GM18498 (cell line): ENCODE data around the gene HES2.
"Not testable (repeated sequence)": the region's sequence is repeated elsewhere in the genome, so short reads cannot be mapped to it uniquely, and the experiment has no call there.

ENCODE experiments used
- ATAC-seq: cut with Tn5 transposase; IDR thresholded peaks from one replicate; pipeline ENCODE4 v1.9.1; 2021; ENCODE audit warnings: mild to moderate bottlenecking, moderate library complexity; ENCODE audit not compliant: unreplicated experiment

Gene HES2

DNA sequence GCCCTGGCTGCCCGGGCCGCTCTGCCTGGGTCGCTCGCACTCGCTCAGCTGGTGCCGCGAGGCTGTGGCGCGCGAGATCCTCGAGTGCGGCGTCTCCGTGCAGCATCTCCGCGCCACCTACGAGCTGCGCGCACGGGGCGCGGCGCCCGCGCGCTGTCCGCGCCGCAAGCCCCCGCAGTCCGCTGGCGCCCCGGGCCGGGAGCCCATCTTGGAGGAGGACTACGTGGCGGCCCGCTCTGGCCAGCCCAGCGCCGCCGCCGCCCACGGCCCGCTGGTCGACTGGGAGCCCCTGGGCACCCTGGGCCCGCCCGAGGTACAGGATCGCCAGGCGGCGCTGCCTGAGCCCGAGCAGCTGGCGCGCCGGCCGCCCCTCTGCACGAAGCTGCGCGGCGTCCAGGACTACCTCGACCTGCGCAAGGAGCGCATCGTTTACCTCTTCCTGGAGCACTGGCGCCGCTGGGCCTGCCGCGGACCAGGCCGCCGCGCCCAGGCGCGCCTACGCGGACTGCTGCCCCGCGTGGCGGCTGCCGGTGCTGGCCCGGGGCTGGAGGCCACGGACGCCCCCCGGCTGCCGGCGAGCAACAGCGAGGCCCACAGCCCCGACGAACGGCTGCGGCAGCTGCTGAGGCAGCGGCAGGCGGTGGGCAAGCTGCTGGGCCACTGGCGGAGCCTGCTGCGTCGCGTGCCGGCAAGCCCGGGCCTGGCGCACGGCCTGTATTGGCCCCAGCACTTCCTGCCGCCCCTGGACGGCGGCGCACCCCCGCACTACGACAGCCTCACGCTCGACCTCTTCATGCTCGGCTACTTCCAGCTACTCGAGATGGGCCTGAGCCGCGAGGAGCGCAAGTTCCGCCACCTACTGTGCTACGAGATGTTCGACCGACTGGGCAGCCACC is 35.4 kb upstream of the HES2 start:
- no peak for ATAC-seq

DNA sequence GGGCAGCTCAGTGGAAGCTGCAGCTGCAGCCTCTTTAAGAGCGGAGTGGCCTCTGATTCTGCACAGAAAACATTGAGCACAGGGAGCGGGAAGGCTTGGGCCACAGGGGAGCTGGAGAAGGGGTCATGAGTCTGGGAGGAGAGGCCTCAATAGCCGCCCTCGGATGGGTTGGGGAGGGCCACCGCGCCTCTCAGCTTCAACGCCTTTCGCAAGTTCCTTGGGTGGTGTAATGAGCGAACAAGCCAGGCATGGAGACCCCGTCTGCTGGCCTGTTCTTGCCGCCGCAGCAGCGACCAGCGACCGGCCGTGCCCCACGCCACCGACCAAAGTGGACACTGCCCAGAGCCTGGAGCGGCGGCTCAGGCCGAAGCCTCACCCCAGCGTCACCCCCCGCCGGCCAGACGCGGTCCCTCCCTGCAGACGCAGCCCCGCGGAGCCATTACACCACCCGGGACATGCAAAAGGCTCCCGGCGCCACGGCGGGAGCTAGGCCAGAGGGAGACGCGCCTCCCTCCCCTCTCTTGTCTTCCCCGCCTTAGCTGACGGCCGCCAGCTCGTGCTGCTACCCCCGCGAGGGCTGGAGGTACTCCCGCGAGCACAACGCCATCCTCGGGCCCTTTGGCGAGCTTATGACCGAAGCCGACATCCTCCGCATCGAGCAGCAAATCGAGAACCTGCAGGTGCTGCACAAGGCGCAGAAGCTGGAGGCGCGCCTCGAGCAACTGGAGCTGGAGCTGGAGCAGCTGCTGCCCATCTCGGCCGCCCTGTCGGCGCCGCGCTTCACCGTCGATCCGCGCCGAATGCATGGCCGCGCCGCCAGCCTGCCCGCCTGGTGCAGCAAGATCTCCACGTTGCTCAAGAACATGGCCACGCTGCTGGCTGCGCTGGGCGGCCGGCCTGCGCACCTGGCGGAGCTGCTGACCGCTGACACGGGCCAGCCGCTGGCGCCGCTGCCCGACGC is 34.5 kb upstream of the HES2 start:
- ATAC-seq, result not testable (repeated sequence)

DNA sequence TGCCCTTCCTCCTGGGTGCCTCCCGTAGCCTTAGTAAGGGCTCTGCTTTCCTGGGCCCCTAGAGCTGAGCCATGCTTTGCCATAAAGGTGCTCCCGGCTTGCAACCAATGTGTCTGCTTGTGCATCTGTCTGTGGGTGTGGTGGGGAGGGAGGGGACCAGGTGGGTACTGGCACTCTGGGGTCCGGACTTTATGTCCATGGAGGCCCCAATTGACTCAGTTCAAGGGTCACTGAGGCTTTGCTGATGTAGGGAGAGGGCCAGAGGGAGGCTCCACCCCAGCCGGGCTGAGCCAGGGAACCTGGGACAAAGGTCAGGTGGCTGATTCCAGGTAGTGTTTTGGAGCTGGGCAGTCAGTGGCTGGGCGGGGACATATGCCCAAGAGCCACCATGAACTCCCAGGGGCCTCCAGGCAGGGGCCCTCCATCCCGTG is 31.2 kb upstream of the HES2 start:
- ATAC-seq, result no peak

DNA sequence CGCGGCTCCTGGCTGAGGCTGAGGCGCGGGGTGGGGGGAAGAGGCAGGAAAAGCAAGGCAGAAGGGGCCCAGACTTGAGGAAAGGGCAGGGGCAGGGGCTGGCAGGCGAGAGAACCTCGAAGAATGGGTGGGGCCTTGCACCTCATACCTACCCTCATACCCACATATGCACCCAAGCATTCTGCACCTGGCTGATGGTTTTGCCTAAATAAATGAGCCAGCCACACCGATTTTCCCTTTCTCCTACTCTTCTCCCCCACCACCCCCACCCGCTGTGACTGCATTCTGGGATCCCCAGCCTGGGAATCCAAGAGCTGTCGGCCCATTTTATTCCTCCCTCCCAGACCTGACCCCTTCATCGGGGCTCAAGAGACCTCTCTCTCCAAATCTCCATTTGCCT is 30.8 kb upstream of the HES2 start:
- ATAC-seq, result not testable (repeated sequence)

DNA sequence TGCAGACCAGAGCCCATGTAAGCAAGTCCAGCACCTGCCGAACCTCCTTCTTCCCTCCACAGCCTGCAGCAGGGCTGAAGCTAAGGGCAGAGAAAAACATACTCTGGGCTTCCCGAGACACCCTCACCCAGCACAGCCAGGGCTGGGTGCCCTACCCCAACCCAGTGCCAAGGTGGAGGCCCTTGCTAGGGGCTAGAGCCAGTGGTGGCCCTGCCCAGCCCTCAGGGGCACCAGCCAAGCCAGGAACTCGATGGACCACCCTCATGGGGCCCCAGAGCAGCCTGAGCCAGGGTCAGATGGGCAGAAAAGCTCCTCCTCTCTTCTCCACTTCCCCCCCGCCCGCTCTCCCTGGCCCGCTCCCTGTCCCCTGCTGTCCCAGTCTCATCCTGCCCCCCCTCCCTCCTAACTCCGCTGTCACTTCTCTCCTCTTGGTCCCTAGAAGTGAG is 30.3 kb upstream of the HES2 start:
- no peak for ATAC-seq

DNA sequence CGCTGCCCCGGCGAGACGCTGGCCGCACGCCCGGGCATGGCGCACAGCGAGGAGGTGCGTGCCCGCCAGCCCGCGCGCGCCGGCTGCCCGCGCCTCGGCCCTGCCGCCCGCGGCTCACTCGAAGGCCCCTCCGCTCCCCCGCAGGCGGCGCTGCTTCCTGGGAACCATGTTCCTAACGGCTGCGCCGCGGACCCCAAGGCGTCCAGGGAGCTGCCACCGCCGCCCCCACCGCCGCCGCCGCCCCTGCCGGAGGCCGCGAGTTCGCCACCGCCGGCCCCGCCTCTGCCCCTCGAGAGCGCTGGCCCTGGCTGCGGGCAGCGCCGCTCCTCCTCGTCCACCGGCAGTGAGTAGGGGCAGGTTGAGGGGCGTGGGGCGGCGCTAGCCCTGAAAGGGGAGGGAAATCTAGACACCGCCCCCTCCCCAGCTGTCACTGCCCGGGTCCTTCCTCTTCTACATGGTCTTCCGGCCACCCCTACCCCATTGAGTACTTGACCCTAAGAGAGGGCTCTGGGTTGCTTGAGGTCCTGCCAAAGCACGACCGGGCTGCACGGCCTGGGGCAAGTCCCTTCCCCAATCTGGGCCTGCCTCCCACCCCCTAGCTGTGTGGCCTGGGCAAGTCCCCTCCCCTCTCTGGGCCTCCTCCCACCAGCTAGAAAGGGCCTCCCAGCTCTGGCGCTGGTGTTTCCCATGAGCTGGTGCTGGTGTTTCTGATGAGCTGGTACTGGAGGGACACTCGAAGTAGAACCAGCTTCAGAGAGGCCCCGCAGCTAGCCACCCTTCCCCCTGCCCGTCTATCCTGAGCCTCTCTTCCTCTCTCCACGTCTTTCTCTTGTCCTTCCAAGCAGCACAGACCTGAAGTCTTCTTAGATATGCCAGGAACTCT is 29.3 kb upstream of the HES2 start:
- ATAC-seq, result no peak

DNA sequence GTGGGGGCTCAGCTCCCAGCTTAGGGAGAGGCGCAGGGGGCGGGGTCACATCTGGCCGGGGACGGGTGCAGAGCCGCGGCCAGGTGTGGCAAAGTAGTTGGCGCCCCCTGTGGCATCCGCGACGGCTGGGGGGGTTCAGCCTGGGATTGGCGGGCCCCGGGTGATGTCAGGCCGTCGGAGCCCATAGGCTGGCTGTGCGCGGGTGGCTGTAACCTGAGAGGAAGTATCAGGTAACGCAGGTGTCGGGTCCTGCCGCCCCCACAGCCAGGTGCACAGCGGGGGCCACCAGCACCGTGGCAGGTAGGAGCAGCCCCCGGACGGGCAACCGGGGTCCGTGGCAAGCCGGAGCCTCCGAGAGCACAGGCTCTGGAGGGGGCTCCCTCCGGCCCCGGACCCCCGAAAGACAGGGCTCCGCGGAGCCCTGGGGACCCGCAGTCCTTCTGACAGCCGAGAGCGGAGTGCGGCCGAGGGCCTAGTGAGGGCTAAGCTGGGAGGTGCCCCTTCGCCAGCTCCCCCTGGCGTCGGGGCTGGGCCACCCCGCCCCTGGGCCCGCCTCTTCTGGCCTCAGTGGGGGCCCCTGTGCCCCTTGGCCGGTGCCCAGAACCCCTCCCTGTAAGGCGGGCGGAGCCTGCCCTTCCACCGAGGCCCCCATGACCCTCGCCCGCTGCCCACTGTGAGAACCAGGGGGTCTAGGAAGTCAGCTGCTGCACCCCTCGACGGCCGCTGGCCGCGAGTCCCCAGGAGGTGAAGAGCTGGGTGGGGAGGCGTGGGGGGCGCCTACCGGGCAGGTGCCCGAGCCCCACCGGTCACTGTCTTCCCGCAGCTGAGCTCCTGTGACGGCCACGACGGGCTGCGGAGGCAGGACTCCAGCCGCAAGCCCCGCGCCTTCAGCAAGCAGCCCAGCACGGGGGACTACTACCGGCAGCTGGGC is 28.4 kb upstream of the HES2 start:
- no peak for ATAC-seq

DNA sequence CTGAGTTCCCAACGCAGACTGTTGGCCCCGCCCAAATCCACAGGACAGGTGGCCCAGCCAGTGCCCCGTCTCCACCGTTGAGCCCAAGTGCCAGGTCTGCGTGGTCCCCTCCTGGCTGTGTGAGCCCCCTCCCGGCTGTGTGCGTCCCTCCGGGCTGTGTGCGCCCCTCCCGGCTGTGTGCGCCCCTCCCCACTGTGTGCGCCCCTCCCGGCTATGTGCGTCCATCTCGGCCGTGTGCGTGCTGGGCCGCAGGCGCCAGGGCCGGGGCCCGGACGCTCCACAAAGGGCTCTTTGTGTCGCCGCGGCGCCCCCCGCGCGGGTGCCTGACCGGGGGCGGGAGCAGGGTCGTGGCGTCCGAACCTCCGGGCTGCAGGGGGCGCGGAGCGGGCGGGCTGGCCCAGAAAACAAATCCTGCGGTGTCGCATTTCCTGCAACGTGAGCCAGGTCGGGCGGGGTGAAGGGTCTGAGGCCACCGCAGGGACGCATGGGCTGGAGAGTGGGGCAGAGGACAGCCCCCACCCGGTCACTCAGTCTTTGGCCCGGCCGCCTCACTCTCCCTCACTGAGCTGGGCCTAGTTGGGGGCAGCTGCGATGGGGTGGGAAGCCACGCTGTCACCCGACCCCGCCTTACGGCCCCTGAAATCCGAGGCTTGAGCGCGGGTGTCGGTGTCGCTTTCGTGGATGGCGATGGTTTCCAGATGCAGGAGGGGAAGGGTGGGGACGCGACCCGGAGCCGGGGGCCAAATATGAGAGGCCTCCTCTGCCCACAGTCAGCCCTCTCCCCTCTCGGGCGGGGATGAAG is 27.5 kb upstream of the HES2 start:
- ATAC-seq, result no peak

DNA sequence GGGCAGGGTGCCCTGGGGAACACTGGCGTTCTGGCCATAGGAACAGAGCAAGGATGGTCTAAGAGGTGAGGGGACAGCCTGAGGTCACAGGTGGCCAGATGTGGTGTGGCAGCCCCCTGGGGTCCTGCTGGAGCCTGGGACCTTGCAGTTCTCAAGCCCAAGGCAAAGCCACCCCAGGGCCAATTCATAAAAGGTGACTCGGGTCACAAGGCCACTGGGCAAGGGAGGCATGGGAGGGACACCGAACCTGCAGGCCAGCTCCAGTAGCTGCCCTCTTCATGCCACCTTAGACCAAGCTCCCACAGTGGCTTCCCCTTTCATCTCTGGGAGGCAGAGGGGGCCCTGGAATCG is 26.9 kb upstream of the HES2 start:
- ATAC-seq, result no peak

DNA sequence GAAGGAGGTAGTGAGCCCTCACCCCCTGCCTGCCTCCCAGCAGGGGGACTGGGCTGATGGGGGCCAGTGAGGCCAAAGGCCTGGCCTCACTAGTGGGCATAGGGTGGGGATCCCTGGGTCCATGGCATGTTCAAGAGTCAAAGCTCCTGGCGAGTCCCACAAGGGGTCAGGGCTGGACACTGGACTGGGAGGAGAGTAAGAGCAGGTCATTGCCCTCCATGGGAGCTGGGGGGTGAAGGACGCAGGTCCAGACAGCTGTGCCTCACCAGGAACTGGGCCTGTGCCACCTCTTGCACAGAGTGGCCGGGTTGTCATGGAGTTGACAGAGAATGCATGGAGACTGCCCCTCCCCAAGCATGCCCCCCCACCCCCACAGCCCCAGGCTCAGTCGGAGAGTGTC is 26.2 kb upstream of the HES2 start:
- ATAC-seq, result not testable (repeated sequence)

DNA sequence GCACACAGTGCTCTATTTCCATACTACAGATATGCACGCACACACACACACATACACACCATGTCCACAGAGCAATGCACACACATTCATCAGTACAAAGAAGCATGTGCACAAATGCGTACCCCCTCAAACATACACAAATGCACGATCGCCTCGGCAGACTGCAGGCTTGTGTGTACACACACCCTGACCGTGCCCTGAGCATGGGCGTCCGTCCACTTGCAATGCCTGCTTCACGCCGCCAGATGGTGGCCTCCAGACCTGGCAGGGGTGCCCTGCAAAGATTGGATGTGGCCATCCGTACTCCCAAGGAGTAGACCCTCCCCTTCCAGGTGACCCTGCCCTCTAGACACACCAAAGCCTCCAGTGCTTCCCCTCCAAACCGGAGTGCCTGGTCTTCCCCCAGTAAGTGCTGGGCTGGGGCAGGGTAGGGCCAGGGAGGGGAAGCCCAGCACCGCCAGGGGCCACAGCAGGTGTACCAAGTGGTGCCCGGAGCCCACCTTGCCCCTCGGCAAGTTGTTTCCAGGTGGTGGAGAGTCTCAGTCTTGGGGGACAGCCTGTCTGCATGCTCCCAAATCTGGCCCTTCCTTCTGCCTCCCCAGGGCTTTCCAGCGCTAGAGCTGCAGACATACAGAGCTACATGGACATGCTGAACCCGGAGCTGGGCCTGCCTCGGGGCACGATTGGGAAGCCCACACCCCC is 25.5 kb upstream of the HES2 start:
- no peak for ATAC-seq

DNA sequence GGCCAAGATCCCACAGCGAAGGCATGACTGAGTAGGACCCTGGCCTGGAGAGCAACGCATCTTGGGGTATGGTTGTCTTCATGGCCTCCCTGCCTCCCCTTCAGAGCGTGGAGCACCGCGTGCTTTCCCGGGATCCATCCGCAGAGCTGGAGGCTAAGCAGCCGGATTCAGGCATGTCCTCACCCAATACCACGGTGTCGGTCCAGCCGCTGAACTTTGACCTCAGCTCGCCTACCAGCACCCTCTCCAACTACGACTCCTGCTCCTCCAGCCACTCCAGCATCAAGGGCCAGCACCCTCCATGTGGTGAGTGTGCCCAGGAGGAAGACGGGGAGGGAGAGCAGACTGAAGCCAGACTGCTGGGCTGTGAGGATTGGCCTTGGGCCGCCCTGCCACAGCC is 24.7 kb upstream of the HES2 start:
- no peak for ATAC-seq

DNA sequence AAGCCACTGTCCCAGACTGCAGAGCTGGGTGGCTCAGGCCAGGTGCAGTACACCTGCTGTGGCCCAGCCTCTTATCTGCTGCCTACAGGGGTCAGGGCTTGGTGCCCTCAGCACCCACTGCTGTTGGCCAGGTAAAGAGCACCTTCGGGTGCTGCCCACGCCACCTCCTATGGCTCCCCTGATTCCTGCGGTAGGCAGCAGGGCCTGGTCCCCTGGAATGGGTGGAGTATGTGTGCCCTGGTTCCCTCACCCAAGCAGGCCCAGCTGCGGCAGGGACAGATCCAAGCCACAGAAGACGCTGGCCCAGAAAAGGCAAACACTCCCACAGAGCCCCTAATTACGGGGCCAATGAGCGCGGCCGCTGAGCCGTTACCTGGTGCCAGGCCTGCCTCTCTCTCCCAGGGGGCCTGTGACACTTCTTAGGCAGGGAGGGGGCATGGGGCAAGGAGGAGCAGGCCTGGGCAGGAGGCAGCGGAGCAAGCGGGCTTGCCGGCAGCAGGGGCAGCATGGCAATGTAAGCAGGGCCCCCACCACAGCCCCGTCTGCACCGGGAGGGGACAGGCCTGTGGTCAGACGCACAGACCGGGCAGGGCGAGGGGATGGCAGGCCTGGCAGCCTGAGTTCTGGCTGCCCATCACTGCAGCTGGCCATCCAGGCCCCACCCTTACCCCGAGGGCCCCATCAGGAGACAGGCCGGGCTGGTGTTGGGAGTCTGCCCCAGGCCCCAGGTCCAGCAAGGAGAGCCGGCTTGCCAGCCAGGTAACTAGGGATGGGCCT is 23.8 kb upstream of the HES2 start:
- ATAC-seq, result no peak

DNA sequence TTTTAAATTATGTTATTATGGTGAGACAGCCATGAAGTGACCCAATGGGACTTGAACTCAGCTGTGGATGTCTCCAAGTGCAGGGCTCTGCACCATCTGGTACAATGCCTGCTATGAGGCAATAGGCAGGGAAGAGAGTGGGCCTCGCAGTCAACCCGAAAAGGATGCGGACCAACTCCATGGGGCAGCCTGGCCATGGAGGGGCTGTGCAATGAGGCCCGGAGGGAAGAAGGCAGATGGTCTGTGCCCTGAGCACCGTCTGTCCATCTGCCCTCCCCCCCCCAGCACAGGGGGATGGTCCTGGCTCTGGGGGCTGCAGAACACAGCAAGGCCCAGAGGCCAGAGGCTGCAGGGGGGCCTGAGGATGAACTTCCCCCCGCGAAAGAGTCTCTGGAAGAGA is 21.9 kb upstream of the HES2 start:
- ATAC-seq, result no peak

DNA sequence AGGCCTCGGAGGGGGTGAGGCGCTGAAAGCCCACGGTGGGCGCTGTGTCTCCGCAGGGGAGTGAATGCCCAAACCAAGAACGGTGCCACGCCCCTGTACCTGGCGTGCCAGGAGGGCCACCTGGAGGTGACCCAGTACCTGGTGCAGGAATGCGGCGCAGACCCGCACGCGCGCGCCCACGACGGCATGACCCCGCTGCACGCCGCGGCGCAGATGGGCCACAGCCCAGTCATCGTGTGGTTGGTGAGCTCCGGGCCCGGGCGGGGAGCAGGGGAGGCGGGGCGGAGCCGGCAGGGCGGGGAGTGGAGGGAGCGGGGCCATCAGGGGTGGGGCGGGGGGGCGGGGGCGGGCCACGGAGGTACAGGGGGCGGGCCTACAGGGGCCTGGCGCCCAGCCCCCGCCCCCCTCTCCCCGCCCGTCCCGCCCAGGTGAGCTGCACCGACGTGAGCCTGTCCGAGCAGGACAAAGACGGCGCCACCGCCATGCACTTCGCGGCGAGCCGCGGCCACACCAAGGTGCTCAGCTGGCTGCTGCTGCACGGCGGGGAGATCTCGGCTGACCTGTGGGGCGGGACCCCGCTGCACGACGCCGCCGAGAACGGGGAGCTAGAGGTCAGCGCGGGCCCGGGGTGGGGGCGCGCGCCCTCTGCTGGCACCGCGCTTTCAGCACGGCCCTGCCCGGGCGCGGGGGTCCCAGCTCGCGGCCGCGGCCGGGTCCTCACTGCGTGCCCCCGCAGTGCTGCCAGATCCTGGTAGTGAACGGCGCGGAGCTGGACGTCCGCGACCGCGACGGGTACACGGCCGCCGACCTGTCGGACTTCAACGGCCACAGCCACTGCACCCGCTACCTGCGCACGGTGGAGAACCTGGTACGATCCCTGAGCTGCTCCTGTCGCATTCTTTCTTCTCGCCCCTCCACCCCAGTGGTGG is 20.7 kb upstream of the HES2 start:
- ATAC-seq, result peak; percentile 52

DNA sequence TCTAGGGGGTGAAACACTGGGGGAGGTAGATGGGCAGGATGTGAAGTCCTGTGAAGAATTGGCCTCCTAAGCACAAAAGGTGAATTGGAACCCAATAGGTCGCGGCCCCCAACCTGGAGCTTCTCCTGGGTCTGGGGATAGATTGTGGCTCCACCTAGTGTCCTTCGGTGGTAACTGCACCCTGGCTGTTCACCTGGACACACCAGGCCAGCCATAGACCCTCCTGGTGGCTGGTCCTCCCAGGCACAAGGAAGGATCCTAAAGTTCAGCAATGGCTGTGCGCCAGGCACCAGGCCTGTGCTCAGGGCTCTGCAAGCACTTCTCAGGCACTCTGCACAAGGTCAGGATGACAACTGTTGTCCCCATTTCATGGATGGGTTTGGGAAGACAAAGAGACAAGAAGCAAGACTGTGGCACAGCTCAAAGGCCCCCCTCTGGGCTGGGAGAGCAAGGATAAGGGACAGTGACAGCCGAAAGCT is 18.4 kb upstream of the HES2 start:
- ATAC-seq, result no peak
